ENCODE results near the gene ACACA.
A peak's percentile ranks its signal among the peaks of the same experiment; 100 is the strongest.
"Not testable (repeated sequence)": the region's sequence is repeated elsewhere in the genome, so short reads cannot be mapped to it uniquely, and the experiment has no call there.

ACACA gene

DNA sequence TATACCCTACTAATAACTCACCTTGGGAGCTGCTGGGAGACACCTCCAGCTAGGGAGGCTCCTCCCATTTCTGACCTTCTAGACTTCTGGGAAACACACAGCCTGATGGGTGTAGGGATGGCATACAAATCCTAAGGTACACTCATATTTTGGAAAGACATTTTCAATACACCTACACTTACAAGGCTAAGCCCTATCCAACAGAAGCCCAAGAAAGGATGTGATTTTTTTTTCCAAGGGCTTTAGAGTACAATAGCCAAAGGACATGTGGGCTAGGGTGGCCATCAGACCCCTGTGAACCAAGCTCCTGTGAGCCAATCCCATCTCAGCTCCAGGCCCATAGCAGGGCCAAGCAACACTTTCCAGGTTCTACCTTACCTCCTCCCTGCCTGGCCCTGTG, 313.9 kb downstream of the ACACA start:
- DNase-seq: no peak

- no peak for DNase-seq
These were observed 314.6 kb downstream of the ACACA start for GRCh38 chr17:37092071-37092470.

DNA sequence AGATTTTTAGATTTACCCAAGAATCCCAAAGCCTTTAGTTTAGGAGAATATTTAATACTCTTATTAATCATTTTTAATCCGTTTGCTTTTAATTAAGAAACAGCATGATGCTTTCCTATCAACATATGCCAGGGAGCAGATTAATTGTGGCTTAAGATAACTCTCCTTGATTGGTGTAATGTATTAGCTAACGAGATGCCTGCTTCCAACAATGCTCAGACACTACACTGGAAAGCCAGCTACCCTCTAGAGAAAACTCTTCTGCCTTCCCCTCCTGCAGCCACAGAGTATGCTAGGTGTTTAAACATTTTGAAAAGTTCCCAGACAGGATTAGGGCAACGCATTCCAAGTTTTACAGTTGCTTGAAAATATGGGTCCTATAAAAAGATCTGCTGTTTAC, 315.7 kb downstream of the ACACA start:
- DNase-seq: no peak

- DNase-seq: peak in 1 of 2 experiments; percentile 45
These were observed 316.7 kb downstream of the ACACA start for GRCh38 chr17:37089956-37090355.

- DNase-seq: no peak
These were observed 317.7 kb downstream of the ACACA start for GRCh38 chr17:37088913-37089312.

DNA sequence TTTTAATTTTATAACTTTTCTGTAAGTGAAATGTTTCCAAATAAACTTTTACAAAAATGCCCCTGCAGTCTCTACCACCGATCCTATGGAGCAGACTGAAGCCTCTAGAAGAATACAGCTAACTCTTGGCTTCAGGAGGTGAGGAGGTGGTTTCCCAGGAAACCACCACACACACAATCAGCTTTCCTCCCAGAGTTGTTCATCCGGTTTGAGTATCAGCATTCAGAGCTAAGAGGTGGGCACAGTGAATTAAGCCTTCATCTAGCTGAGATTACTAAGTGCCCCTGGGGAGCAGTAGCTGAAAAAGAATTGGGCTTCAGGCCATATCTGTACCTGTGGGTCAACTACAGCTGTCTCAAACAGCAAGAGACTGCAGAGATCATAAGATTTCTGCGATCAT, 318.2 kb downstream of the ACACA start:
- no peak for DNase-seq

- DNase-seq: no peak
These were observed 319.0 kb downstream of the ACACA start for GRCh38 chr17:37087683-37088082.

GRCh38 chr17:37086948-37087347, 319.7 kb downstream of the ACACA start:
- no peak for DNase-seq

- no peak for DNase-seq
These were observed 320.3 kb downstream of the ACACA start for GRCh38 chr17:37086334-37086733.

DNA sequence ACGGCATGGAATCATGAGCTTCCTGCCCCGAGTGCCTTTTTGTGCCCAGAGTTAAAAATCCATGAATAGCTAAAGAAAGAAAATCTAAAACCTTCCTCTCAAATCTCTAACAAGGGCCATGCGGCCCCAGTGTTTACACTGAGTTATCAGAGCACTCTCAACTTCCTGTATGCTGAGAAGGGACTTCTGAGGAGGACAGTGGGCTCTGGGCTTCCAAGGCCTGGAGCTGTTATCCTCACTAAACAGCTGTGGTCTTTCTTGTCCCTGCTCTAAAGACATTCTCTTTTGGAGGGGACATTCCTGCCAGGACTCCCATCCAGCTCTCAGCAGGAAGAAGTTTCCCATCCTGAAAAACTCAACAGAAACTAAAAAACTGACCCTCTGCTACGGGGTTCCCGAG, 322.3 kb downstream of the ACACA start:
- DNase-seq: no peak

DNA sequence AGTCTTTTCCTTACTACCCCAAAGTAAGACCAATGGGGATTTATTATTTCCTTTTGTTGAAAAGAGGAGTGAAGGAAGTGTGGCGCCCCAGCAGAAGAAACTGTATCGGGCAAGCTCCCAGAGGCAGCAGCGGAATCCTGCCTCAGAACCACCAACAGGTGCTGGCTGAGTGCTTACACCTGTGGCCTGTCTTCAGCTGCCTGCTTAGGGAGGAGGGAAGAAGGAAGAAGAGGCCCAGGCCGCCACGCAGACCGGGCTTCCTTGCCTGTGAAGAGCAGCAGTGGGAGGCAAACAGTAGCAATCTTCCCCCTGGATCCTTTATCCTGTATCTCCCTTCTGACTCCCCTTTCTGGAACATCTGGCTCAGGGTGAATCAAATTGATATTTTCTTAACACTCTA, 323.2 kb downstream of the ACACA start:
- DNase-seq: no peak

GRCh38 chr17:37082985-37083384, 323.7 kb downstream of the ACACA start:
- DNase-seq: no peak

- no peak for DNase-seq
These were observed 324.2 kb downstream of the ACACA start for GRCh38 chr17:37082311-37082860.

GRCh38 chr17:37081287-37081686, 325.3 kb downstream of the ACACA start:
- no peak for DNase-seq

- no peak for DNase-seq
These were observed 326.9 kb downstream of the ACACA start for GRCh38 chr17:37079735-37080134.

DNA sequence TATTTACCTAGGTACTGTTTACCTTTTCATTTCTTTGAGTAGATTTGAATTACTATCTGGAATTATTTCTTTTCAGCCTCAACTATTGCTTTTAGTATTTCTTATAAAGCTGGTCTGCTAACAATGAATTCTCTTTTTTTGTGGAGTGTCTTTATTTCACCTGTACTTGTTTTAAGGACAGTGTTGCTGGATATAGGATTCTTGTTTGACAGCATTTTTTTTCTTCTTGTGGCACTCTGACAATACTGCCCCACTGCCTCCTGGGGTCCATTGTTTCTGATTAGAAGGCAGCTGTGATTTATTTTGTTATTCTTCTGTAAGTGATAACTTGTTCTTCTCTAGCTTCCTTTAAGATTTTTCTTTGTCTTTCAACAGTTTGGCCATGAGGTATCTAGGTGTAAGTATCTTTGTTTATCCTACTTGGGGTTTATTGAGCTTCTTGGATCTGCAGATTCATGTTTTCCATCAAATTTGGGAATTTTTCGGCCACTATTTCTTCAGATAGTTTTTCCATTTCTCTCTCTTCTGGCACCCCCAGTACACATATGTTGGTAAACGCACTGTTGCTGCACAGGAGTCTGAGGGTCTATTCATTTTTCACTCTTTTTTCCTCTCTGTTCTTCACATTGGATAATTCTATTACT, 327.4 kb downstream of the ACACA start:
- DNase-seq: no peak

DNA sequence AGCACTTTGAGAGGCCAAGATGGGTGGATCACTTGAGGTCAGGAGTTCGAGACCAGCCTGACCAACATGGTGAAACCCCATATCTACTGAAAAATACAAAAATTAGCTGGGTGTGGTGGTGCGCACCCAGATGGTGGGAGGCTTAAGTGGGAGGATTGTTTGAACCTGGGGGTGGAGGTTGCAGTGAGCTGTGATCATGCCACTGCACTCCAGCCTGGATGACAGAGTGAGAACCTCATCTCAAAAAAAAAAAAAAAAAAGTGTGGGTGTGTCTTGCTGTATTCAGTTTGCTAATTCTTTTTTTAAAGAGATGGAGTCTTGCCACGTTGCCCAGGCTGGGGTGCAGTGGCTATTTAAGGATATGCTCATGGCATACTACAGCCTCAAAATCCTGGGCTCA, 333.2 kb downstream of the ACACA start:
- DNase-seq: not testable (repeated sequence)

DNA sequence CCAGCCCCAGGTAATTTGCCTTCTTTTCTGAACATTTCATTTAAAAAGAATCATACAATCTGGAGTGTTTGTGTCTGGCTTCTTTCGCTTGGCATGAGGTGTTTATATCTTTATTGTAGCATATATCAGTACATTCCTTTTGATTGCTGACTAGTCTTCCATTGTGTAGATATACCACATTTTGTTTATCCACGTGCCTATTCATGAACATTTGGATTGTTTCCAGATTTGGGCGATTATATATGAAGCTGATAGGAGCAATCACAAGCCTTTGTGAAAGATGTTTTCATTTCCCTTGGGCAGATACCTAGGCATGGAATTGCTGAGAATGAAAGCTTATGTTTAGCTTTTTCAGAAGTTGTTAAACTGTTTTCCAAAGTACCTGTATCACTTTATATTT, 337.5 kb downstream of the ACACA start:
- peak in 1 of 2 experiments; percentile 27 for DNase-seq

DNA sequence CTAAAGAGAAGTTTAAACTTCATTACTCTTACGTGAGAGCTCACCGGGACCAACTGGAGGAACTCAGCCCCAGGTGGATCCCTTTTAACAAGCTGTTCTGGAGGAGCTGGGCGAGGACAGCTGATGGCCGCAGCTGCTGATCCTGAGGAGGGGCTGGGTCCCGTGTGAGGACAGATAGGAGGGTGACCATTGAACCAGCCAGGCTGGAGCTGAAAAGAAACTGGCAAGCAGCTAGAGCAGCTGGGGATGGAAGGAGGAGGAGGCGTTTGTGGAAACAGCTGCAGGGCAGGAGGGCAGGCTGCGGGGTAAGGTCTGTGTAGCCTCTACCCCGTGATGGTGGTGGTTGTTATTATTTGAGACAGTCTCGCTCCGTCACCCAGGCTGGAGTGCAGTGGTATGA, 338.4 kb downstream of the ACACA start:
- no peak for DNase-seq

- no peak for DNase-seq
These were observed 339.0 kb downstream of the ACACA start for GRCh38 chr17:37067555-37068111.

- DNase-seq: no peak
These were observed 340.0 kb downstream of the ACACA start for GRCh38 chr17:37066322-37067255.

DNA sequence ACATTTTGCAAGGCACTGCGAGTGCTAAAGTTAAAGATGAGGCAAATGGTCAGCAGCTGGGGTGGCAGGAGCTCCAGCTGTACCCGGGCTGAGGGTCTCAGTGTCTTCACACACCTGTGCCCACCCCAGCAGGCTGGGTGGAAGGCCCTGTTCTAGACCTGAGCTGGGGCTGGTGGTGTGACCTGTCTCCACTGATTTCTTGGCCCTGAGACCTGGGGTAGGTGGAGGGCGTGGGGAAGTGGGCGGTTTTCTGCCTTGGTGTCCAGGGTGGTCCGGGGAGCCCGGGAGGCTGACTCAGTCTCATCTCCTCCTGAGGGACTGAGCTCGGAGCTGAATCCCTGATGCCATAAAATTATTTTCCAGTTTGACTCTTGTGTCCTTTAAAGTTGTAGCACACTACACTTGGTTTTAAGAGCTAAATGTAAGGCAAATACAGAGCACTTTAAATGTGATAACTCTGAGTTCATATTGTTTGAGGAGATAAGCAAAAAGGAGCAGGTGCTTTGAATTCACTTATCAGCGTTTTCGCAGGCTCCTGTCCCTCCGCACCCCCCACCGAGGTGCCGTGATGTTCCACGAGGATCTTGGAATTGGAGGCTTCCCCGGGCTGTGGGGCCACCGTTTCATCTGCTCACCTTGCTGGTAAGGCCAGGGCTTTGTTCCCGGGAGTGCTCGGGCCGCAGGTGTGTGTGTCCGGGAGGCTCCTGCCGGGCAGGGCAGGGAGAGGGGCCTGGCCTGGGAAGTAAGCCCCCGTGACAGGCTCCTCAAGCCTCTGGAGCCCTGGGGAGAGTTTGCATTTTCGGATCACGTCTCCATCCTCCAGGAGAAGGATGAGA, 340.9 kb downstream of the ACACA start:
- no peak for DNase-seq

- no peak for DNase-seq
These were observed 341.7 kb downstream of the ACACA start for GRCh38 chr17:37064956-37065355.

Data from NCI-H2081 (cell line).